ENCODE results near the gene ERLEC1.
"Not testable (repeated sequence)": the region's sequence is repeated elsewhere in the genome, so short reads cannot be mapped to it uniquely, and the experiment has no call there.

Gene ERLEC1

GRCh38 chr2:53841651-53842050 is 54.8 kb downstream of the ERLEC1 start:
- DNase-seq: not testable (repeated sequence)

DNA sequence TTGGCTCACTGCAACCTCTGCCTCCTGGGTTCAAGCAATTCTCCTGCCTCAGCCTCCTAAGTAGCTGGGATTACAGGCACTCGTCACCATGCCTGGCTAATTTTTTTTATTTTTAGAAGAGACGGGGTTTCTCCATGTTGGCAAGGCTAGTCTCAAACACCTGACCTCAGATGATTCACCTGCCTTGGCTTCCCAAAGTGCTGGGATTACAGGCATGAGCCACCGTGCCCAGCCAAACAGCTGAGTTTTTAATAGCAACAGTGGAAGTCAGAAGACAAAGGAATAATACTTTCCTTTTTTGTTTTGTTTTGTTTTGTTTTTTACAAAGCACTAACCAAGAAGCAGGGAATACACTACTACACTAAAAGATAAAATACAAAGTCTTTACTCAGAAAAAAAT is 56.0 kb downstream of the ERLEC1 start:
- no peak for DNase-seq

GRCh38 chr2:53843595-53843994 is 56.8 kb downstream of the ERLEC1 start:
- no peak for DNase-seq

DNA sequence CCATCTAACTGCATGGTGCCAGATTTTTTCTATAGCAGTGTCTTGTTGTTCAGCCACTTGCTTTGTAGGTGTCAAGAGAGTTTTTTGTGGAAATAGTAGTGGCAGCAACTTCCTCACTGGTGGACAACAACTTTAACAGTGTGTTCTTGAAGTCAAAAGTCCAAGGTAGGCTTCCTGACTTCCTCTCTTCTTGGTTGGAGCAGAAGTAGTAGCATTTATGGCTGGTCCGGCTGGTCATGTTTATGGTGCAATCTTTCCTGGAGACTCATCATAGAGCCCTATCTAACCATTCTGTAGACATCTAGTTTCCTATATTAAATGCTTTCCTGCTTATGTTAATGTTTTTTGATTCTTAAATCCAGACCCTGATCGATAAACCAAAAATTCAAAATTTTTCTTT is 61.2 kb downstream of the ERLEC1 start:
- DNase-seq: no peak

DNA sequence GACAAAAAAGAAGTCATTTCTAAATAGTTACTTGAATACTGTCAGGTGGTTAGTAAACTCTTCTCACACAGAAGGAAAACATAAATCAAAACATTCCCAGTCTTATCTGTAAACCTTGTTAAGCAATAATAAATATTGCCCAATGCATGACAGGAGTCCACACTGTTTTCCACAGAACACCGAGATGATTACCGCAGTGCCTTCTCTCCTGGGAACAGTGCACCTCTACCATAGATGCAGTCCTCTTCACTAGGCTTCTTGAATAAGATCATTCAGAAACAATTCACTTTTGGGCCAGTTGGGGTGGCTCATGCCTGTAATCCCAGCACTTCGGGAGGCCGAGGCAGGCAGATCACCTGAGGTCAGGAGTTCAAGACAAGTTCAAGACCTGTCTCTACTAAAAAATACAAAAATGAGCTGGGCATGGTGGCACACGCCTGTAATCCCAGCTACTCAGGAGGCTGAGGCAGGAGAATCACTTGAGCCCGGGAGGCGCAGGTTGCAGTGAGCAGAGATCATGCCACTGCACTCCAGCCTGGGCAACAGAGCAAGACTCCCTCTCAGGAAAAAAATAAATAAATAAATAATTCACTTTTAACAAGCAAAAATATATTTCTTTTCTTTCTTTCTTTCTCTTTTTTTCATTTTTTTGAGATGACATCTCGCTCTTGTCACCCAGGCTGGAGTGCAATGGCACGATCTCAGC is 64.4 kb downstream of the ERLEC1 start:
- not testable (repeated sequence) for DNase-seq

GRCh38 chr2:53852532-53852931 is 65.7 kb downstream of the ERLEC1 start:
- no peak for DNase-seq

DNA sequence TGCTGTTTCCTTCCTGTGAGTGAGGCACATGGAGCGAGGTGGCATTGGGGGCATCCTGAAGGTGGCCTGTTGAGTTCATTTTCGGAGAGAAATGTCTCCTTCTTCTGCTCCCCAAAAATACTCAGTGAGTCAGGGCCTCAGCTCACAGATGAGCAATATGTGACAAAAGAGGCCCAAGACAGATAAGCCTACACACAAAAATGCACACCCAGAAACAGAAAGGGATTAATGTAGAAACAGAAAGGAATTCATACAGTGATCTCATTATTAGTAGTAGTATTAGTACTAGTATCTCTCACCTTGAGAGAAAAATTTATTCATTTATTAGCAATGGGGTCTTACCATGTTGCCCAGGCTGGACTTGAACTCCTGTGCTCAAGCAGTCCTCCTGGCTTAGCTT is 67.8 kb downstream of the ERLEC1 start:
- no peak for DNase-seq

DNA sequence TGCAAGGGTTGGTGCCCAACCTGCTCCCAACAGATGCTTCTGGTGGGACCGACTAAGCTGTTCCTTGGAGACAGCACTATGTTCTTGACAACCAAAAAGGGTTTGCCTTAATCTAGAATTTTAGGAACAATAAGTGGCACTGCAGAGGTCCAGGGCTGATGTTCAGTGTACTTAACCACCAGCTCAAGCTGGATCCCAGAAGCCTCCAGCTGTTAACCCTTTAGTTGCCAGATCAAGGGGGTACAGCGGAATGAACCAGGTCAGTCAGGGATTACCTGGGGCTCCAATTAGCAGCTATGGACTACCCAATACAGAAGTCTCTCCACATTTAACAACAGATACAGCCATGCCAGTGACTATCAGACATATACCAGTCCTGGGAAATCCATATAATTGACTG is 69.4 kb downstream of the ERLEC1 start:
- no peak for DNase-seq

- DNase-seq: no peak
These were observed 72.7 kb downstream of the ERLEC1 start, which contains the start of gene GPR75 for GRCh38 chr2:53859206-53860181. Gene GPR75, minus strand, starts transcription at chr2:53859967. Its CDS starts 5,211 bp downstream, at chr2:53854756.

DNA sequence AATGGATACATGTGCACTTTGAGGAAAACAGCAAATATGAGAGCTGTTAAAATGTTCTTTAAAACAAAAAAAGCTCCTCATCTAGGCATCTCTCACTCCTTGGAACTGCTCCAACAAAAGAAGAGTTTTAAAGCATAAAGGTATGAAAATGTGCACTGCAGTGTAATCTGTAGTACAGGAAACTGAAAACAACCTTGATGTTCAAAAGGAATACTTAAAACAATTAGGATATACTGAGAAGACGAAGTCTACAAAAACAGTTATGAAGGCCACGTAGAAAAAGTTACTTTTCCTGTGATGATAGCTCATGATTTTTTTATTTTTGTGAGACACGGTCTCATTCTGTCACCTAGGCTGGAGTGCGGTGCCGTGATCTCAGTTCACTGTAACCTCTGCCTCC is 75.0 kb downstream of the ERLEC1 start:
- DNase-seq: no peak

DNA sequence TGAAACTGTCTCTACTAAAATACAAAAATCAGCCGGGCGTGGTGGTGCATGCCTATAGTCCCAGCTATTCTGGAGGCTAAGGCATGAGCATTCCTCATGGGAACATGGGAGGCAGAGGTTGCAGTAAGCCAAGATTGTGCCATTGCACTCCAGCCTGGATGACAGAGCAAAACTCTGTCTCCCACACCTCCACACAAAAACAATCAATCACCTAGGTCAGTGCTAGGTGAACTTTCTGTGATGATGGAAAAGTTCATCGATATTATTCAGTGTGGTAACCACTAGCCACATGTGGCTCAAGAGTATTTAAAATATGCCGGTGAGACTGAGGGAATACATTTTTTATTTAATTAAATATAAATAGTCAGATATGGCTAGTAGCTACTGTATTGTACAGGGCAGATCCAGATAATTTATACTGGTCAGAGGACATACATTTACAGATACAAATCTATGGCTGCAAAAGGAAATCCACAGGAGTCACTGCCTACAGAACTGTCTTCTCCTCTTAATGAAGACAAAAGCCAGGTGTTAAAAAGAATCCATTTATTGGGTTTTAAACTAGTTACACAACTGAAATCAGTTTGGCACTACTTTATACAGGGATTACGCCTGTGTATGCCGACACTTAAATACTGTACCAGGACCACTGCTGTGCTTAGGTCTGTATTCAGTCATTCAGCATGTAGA is 76.8 kb downstream of the ERLEC1 start:
- no peak for DNase-seq

GRCh38 chr2:53865264-53865663 is 78.4 kb downstream of the ERLEC1 start:
- no peak for DNase-seq

DNA sequence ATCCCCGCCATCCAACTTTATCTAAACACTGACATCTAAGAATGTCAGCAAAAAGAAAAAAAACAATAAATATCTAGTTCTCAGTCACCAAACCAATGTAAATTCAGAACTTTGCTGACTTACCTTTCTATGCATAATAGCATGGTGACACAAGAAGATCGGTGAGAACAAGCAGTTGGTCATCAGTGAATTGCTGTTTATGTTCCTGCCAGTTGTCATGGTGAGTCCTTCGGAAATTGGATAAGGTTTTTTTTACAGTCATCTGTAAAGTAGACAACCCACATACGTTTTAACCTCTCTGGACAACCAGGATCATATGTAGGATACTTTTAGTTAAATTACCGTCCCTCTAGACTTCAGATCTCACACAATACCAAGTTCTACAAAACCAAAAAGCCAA is 79.1 kb downstream of the ERLEC1 start:
- no peak for DNase-seq

DNA sequence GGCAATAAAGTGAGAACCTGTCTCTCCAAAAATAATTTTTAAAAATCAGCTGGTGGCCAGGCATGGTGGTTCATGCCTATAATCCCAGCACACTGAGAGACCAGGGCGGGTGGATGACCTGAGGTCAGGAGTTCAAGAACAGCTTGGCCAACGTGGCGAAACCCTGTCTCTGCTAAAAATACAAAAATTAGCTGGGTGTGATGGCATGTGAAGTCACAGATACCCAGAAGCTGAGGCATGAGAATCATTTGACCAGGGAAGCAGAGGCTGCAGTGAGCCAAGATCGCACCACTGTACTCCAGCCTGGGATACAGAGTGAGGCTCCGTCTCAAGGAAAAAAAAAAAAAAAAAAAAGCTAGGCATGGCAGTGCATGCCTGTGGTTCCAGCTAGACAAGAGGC is 80.3 kb downstream of the ERLEC1 start:
- DNase-seq: no peak

DNA sequence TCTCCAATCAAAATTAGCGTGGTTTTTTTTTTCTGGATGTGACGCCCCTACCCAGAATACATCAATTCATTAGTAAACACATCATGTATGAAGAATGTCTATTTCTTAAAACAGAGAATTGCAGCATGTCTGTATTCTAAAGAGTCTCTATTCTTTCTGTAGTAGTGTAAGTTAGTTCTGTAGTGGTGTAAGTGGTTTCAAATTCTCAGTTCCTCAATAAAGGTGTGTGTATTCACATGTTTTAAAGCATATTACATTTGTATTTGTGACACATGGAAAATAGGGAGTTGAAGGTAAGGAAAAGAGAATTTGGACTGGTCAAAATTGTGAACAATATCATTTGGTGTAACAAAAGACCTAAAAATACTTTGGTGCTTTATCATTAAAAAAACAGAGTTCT is 80.9 kb downstream of the ERLEC1 start:
- DNase-seq: no peak

Measured in stimulated activated CD4-positive, alpha-beta T cell treated with anti-CD3 and anti-CD28 coated beads, Interleukin-1b, Interleukin-23, amount 100 ng/mL, for 48 hours (primary cell).